NB4 (cell line): Measurements from ENCODE around the gene CNNM4.

Experiments used
- CTCF ChIP-seq: IDR thresholded peaks from one replicate; pipeline ENCODE4 v1.5.1; 2012; ENCODE audit warnings: low read depth, low read length
- MYC ChIP-seq: IDR thresholded peaks from 2 replicates; pipeline ENCODE4 v1.6.1; 2011; ENCODE audit warnings: low read depth, low read length
- POLR2A ChIP-seq: IDR thresholded peaks from 2 replicates; pipeline ENCODE4 v1.6.1; 2011; ENCODE audit warnings: mild to moderate bottlenecking; ENCODE audit not compliant: insufficient read length; ENCODE audit errors: extremely low read depth
- TF ChIP-seq, protein P1 (sequence below): IDR thresholded peaks from 2 replicates; pipeline ENCODE4 v1.6.1; 2011; ENCODE audit warnings: low read depth, low read length

- no peak for TF ChIP-seq POLR2A
- no peak for TF ChIP-seq CTCF
- TF ChIP-seq MYC, result no peak
- TF ChIP-seq, protein P1, sequence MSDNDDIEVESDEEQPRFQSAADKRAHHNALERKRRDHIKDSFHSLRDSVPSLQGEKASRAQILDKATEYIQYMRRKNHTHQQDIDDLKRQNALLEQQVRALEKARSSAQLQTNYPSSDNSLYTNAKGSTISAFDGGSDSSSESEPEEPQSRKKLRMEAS, result no peak
Measured at GRCh38 chr2:96816836-96817702, 56.4 kb downstream of the CNNM4 start.
